Neural cell (in vitro differentiated cells): ENCODE measurements around the gene MEGF6. TPM values are rescaled to one million over a fixed set of nuclear protein-coding genes. Genes with fewer than 3 reads are reported as not detected.

Experiments used
- H2AFZ ChIP-seq: fragments of 200-600, 300-800 bp; sonication (generic), shearing (Covaris generic); 2 replicates; pipeline ENCODE4 v1.6.0; 2014; ENCODE audit warnings: low read depth, mild to moderate bottlenecking, antibody characterized with exemption, low read length, moderate library complexity
- H3F3A ChIP-seq: fragments of 200-600 bp; shearing (Covaris generic); 2 replicates; pipeline ENCODE4 v1.6.1; 2016; ENCODE audit warnings: mild to moderate bottlenecking, moderate library complexity, mixed read lengths, antibody characterized with exemption, low read length; ENCODE audit not compliant: insufficient read depth, poor library complexity, severe bottlenecking
- H3K27ac ChIP-seq: fragments of 200-600, 300-800 bp; sonication (generic), shearing (Covaris generic); 2 replicates; pipeline ENCODE4 v1.5.1; 2014; ENCODE audit warnings: mild to moderate bottlenecking, low read length, moderate library complexity
- H3K27me3 ChIP-seq: fragments of 300-800, 200-600 bp; sonication (generic), shearing (Covaris generic); 2 replicates; pipeline ENCODE4 v1.6.0; 2014; ENCODE audit warnings: mild to moderate bottlenecking, low read depth, low read length, moderate library complexity; ENCODE audit not compliant: insufficient read depth
- H3K36me3 ChIP-seq: fragments of 300-800, 200-600 bp; sonication (generic), shearing (Covaris generic); 2 replicates; pipeline ENCODE4 v1.5.1; 2014; ENCODE audit warnings: mild to moderate bottlenecking, antibody characterized with exemption, low read length, moderate library complexity; ENCODE audit not compliant: insufficient read depth
- H3K4me2 ChIP-seq: fragments of 300-800, 200-600 bp; sonication (generic), shearing (Covaris generic); 2 replicates; pipeline ENCODE4 v1.6.0; 2014; ENCODE audit warnings: mild to moderate bottlenecking, low read length
- H3K4me3 ChIP-seq: fragments of 300-800, 200-600 bp; sonication (generic), shearing (Covaris generic); 2 replicates; pipeline ENCODE4 v1.5.1; 2014; ENCODE audit warnings: mild to moderate bottlenecking, low read length, moderate library complexity
- H3K79me2 ChIP-seq: fragments of 200-600 bp; shearing (Covaris generic); replicated peaks from 2 replicates; pipeline ENCODE4 v1.6.0; 2014; ENCODE audit warnings: mild to moderate bottlenecking, low read length, moderate library complexity; ENCODE audit not compliant: insufficient read depth
- H3K9ac ChIP-seq: fragments of 300-800, 200-600 bp; sonication (generic), shearing (Covaris generic); 2 replicates; pipeline ENCODE4 v1.6.1; 2016; ENCODE audit warnings: mild to moderate bottlenecking, low read length, mixed read lengths
- H3K9me2 ChIP-seq: fragments of 200-600 bp; shearing (Covaris generic); 2 replicates; pipeline ENCODE4 v1.6.1; 2016; ENCODE audit warnings: mild to moderate bottlenecking, low read length, mixed read lengths; ENCODE audit not compliant: insufficient read depth
- H3K9me3 ChIP-seq: fragments of 200-600, 300-800 bp; sonication (generic), shearing (Covaris generic); 2 replicates; pipeline ENCODE4 v1.6.1; 2016; ENCODE audit warnings: mild to moderate bottlenecking, mixed run types, low read length, moderate library complexity, mixed read lengths
- H4K20me1 ChIP-seq: fragments of 200-600 bp; shearing (Covaris generic); 2 replicates; pipeline ENCODE4 v1.6.1; 2016; ENCODE audit warnings: mild to moderate bottlenecking, mixed run types; ENCODE audit not compliant: insufficient read depth
- EP300 ChIP-seq: fragments of 450-650 bp; conservative IDR thresholded peaks from 2 replicates; pipeline ENCODE4 v1.6.1; 2014; ENCODE audit warnings: antibody characterized with exemption, mild to moderate bottlenecking, moderate library complexity; ENCODE audit not compliant: poor library complexity, severe bottlenecking
- EZH2 ChIP-seq: fragments of 200-600, 300-800 bp; shearing (Covaris generic), sonication (generic); IDR thresholded peaks from 2 replicates; pipeline ENCODE4 v1.6.1; 2014; ENCODE audit warnings: antibody characterized with exemption, low read length, borderline replicate concordance, mild to moderate bottlenecking; ENCODE audit not compliant: insufficient read depth, poor library complexity, severe bottlenecking
- MXI1 ChIP-seq: fragments of 450-650 bp; conservative IDR thresholded peaks from 2 replicates; pipeline ENCODE4 v1.6.1; 2014; ENCODE audit warnings: antibody characterized with exemption, mild to moderate bottlenecking; ENCODE audit not compliant: poor library complexity, severe bottlenecking
- POLR2AphosphoS5 ChIP-seq: IDR thresholded peaks from 2 replicates; pipeline ENCODE4 v1.6.1; 2012
- RAD21 ChIP-seq: fragments of 450-650 bp; conservative IDR thresholded peaks from 2 replicates; pipeline ENCODE4 v1.6.1; 2014; ENCODE audit warnings: antibody characterized with exemption, mild to moderate bottlenecking, moderate library complexity
- SMC3 ChIP-seq: fragments of 450-650 bp; conservative IDR thresholded peaks from 2 replicates; pipeline ENCODE4 v1.6.1; 2014; ENCODE audit warnings: antibody characterized with exemption, mild to moderate bottlenecking, moderate library complexity; ENCODE audit not compliant: poor library complexity
- TAF1 ChIP-seq: IDR thresholded peaks from 2 replicates; pipeline ENCODE4 v1.6.1; 2012; ENCODE audit warnings: low read depth
- polyA plus RNA-seq: library from polyadenylated mRNA; depleted of rRNA; stranded (reverse); fragments of >200 nt; gene quantifications from 2 replicates; pipeline ENCODE4 v1.2.3, GENCODE V29; 2014
- TF ChIP-seq, protein P1 (sequence below): fragments of 450-650 bp; IDR thresholded peaks from 2 replicates; pipeline ENCODE4 v1.5.1; 2014; ENCODE audit warnings: antibody characterized with exemption, mild to moderate bottlenecking, moderate library complexity; ENCODE audit not compliant: poor library complexity, severe bottlenecking
- TF ChIP-seq, protein P2 (sequence below): IDR thresholded peaks from 2 replicates; pipeline ENCODE4 v1.6.1; 2012; ENCODE audit warnings: borderline replicate concordance

The MEGF6 gene
- polyA plus RNA-seq, 1 donor from 2014 or later, result 6.0 TPM

DNA sequence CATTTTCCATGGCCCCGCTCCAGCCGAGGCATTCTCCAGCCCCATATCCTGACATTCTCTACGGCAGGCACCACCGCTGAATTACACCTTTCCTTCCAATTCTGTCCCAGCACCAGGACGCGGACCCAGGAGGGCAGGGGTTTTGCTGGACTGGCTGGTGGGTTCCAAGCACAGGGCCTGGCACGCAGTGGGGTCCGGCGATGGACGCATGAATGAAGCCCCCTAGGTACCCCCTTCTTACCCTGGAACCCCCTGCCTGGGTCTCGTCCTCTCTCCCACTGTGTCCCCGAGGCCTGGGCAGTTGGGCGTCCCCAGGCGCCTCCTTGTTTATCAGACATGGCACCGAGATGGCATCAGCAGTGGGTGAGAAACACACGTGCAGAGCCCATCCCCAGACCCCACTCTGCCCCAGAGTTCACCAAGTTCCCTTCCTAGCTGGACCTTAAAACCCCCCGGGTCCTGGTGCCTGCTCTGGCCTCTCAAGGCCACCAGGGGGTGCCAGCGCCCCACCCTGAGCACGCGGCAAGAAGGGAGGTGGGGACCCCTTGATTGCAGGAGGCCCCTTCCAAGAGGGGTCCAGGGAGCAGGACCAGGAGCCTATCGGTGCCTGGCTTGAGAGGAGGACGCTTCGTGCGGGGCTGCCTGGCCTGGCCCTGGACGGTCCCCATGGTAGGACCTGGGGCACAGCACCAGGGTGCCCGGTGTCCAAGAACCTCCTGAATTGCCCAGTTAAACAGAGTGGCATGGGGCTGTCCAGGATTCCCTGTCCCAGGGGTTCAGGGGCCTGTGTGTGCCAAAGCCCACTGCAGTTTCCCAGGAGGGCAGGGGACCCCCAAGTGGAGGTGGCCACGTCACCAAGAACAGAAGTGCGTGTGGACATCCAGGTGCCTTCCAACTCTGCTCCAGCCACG is 46.1 kb downstream of the MEGF6 start:
- Histone ChIP-seq H3K4me2 (no peak overlapping the region), H3K9me2 (no peaks in the 10 kb centered on the region), H2AFZ (no peak overlapping the region), H3K27ac (no peak overlapping the region), H3K79me2 (no peaks in the 10 kb centered on the region), H4K20me1 (no peaks in the 10 kb centered on the region), H3K27me3 (no peaks in the 10 kb centered on the region), H3K4me3 (no peak overlapping the region), H3K9me3 (no peaks in the 10 kb centered on the region), H3F3A (no peaks in the 10 kb centered on the region), H3K36me3 (no peaks in the 10 kb centered on the region), H3K9ac (no peak overlapping the region)
- TF ChIP-seq MXI1, result no peak
- TF ChIP-seq, protein P1, sequence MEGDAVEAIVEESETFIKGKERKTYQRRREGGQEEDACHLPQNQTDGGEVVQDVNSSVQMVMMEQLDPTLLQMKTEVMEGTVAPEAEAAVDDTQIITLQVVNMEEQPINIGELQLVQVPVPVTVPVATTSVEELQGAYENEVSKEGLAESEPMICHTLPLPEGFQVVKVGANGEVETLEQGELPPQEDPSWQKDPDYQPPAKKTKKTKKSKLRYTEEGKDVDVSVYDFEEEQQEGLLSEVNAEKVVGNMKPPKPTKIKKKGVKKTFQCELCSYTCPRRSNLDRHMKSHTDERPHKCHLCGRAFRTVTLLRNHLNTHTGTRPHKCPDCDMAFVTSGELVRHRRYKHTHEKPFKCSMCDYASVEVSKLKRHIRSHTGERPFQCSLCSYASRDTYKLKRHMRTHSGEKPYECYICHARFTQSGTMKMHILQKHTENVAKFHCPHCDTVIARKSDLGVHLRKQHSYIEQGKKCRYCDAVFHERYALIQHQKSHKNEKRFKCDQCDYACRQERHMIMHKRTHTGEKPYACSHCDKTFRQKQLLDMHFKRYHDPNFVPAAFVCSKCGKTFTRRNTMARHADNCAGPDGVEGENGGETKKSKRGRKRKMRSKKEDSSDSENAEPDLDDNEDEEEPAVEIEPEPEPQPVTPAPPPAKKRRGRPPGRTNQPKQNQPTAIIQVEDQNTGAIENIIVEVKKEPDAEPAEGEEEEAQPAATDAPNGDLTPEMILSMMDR, result peak; percentile 86
- TF ChIP-seq SMC3, result peak; percentile 92
- TF ChIP-seq TAF1, result no peak
- peak; percentile 89 for TF ChIP-seq RAD21
- TF ChIP-seq POLR2AphosphoS5, result no peak

DNA sequence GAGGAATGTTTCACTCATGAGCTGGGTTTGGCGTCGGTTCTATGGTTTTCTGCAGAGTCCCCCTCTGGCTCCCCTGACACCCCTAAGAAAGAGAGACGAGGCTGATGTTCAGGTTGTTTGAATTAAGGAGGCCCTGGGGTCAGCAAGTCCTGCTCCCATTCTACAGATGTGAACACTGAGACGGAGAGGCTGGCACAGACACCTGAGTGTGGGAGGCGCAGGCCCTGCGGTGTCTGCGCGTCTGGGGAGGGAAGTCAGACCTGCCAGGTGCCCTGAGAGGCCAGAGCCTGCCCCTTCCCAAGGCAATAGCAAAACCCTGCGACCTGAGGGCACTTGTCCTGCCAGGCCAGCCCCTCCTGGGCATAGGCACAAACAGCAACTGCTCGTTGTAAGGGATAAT is 47.7 kb downstream of the MEGF6 start:
- Histone ChIP-seq H4K20me1 (no peaks in the 10 kb centered on the region), H3K4me3 (no peak overlapping the region), H3K4me2 (no peak overlapping the region), H3K27me3 (no peaks in the 10 kb centered on the region), H3K79me2 (no peaks in the 10 kb centered on the region), H3K9me3 (no peaks in the 10 kb centered on the region), H3K27ac (no peak overlapping the region), H2AFZ (no peak overlapping the region), H3F3A (no peaks in the 10 kb centered on the region), H3K36me3 (no peaks in the 10 kb centered on the region), H3K9me2 (no peaks in the 10 kb centered on the region), H3K9ac (no peak overlapping the region)
- TF ChIP-seq POLR2AphosphoS5, result no peak
- TF ChIP-seq MXI1, result no peak
- TF ChIP-seq RAD21, result no peak
- no peak for TF ChIP-seq TAF1
- TF ChIP-seq EP300, result no peak
- TF ChIP-seq, protein P1, result no peak
- TF ChIP-seq, protein P2, sequence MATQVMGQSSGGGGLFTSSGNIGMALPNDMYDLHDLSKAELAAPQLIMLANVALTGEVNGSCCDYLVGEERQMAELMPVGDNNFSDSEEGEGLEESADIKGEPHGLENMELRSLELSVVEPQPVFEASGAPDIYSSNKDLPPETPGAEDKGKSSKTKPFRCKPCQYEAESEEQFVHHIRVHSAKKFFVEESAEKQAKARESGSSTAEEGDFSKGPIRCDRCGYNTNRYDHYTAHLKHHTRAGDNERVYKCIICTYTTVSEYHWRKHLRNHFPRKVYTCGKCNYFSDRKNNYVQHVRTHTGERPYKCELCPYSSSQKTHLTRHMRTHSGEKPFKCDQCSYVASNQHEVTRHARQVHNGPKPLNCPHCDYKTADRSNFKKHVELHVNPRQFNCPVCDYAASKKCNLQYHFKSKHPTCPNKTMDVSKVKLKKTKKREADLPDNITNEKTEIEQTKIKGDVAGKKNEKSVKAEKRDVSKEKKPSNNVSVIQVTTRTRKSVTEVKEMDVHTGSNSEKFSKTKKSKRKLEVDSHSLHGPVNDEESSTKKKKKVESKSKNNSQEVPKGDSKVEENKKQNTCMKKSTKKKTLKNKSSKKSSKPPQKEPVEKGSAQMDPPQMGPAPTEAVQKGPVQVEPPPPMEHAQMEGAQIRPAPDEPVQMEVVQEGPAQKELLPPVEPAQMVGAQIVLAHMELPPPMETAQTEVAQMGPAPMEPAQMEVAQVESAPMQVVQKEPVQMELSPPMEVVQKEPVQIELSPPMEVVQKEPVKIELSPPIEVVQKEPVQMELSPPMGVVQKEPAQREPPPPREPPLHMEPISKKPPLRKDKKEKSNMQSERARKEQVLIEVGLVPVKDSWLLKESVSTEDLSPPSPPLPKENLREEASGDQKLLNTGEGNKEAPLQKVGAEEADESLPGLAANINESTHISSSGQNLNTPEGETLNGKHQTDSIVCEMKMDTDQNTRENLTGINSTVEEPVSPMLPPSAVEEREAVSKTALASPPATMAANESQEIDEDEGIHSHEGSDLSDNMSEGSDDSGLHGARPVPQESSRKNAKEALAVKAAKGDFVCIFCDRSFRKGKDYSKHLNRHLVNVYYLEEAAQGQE, result no peak
- no peak for TF ChIP-seq EZH2
- TF ChIP-seq SMC3, result no peak
